Astrocyte (in vitro differentiated cells and primary cell): ENCODE data around the gene CWC27.

Source experiments
- CTCF ChIP-seq: IDR thresholded peaks from 2 replicates; pipeline ENCODE4 v1.5.1; 2011; ENCODE audit warnings: low read depth, mild to moderate bottlenecking, inconsistent platforms, low read length, moderate library complexity; ENCODE audit not compliant: insufficient read depth
- EZH2 ChIP-seq: IDR thresholded peaks from 2 replicates; pipeline ENCODE4 v1.6.1; 2012; ENCODE audit warnings: mild to moderate bottlenecking, low read length, inconsistent platforms; ENCODE audit not compliant: insufficient read depth

- no peak for TF ChIP-seq CTCF
- no peak for TF ChIP-seq EZH2
These were observed 22.3 kb upstream of the CWC27 start for GRCh38 chr5:64746446-64746845.
